MG63 (cell line): ENCODE results near the gene CDK5R1. TPM values are rescaled to one million over a fixed set of nuclear protein-coding genes. Genes with fewer than 3 reads are reported as not detected.

Source experiments
- DNase-seq: peaks from one replicate; pipeline ENCODE4 v3.0.0-alpha.2; 2020
- H3K27me3 ChIP-seq: fragments of 250-450 bp; sonication (Bioruptor Pico); 2 replicates; pipeline ENCODE4 v1.5.1; 2020; ENCODE audit warnings: mild to moderate bottlenecking, moderate library complexity
- H3K36me3 ChIP-seq: fragments of 250-450 bp; sonication (Bioruptor Pico); 2 replicates; pipeline ENCODE4 v1.5.1; 2020; ENCODE audit warnings: mild to moderate bottlenecking, moderate library complexity
- H3K4me3 ChIP-seq: fragments of 250-450 bp; sonication (Bioruptor Pico); 2 replicates; pipeline ENCODE4 v1.5.1; 2020; ENCODE audit warnings: mild to moderate bottlenecking, moderate library complexity
- H3K9me3 ChIP-seq: fragments of 250-450 bp; sonication (Bioruptor Pico); 2 replicates; pipeline ENCODE4 v1.5.1; 2020; ENCODE audit warnings: mild to moderate bottlenecking, moderate library complexity
- total RNA-seq: library from RNA; depleted of rRNA; stranded (reverse); fragments of >200 nt; shearing (Covaris generic); gene quantifications from 2 replicates; pipeline ENCODE4 v1.2.3, GENCODE V29; 2014; ENCODE audit warnings: low replicate concordance

The CDK5R1 gene
- total RNA-seq, 1 experiment from 2014 or later: 0.49 TPM

DNA sequence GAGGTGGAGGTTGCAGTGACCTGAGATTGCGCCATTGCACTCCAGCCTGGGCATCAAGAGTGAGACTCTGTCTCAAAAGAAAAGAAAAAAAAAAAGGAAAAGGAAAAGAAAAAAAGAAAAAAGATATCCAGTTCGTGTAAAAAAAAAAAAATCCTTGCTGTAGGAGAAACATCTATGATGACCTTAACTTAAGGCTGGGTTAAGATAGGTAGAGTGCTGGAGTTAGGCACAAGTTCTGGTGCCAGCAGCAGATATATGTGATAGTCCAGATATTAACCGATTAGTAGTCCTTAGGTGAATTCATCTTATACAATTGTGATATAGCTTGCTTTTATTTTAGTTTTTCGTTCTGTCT, 25.3 kb upstream of the CDK5R1 start:
- Histone ChIP-seq H3K9me3 (no peaks in the 10 kb centered on the region), H3K36me3 (peaks cover 92% of the 10 kb centered on the region), H3K27me3 (no peaks in the 10 kb centered on the region), H3K4me3 (no peak overlapping the region)
- no peak for DNase-seq

DNA sequence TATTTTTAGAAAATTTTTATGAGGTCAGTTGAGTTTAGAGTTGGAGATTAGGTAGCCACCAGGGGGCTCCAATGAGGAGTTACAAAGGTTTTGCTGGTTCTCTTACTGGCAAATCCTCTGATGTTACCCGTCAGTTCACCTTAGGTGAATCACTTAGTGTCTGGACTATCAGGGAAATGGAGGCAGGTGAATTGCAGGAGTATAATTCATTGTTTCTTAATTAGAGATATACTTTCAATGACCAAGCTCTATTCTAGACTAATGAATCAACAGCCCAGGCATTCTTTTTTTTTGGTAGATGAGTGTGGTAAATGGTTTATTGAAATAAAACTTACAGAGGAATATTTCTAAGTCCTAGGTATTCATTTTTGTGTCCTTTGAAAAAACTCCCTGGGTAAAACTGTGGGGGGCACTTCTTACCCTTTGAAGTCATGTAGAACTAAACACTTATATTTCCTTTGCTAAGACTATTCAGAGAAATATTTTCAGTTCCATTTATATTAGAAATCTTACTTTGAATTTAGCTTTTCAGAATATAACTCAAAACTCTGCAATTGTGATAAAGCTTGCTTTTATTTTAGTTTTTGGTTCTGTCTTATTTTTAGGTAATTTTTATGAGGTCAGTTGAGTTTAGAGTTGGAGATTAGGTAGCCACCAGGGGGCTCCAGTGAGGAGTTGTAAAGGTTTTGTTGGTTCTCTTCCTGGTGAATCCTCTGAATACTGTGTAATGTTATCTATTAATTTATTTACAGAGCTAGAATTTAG, 24.8 kb upstream of the CDK5R1 start:
- Histone ChIP-seq H3K36me3 (peaks cover 92% of the 10 kb centered on the region), H3K9me3 (no peaks in the 10 kb centered on the region), H3K27me3 (no peaks in the 10 kb centered on the region), H3K4me3 (no peak overlapping the region)
- peak; percentile 28 for DNase-seq

DNA sequence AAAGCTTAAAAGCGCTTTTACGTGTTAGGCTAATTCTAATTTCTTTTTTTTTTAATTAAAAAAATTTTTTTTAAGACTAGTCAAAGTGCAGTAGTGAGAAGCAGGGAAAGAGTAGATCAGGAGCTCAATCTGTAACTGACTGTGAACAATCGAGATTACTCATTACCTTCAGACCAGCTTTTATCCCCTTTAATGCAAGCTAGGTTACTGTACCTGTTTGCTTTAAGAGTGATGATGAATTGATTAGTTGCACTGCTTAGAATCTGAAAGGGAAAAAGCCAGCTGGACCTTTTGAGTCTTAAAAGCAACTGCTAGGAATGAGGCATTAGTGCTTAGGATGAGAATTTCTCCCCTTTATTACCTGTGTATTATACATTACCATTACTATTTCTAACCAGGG, 23.5 kb upstream of the CDK5R1 start:
- no peak overlapping the region for H3K4me3 ChIP-seq
- H3K9me3 ChIP-seq: no peaks in the 10 kb centered on the region
- H3K36me3 ChIP-seq: peaks cover 90% of the 10 kb centered on the region

DNA sequence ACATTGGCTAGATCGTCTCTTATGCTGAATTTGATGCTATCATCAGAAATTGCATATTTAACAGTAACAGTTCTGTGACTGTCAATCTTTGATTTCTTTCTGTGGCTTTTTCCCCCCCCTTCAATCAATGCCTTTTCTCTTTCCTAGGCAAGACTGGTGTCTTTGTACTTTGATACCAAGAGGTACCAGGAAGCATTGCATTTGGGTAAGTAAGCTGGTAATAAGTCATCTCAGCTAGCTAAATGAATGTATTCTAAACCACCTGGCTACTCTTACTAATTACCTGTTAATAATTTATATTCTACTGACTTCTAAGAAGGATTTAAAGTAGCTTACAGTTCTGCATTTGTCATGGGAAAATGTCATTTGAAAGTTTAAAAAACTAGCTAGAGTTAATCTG, 22.4 kb upstream of the CDK5R1 start:
- no peak overlapping the region for H3K4me3 ChIP-seq
- DNase-seq: no peak
- no peaks in the 10 kb centered on the region for H3K27me3 ChIP-seq
- peaks cover 94% of the 10 kb centered on the region for H3K36me3 ChIP-seq
- H3K9me3 ChIP-seq: no peaks in the 10 kb centered on the region

More for the DNA sequence above, 23.5 kb upstream of the CDK5R1 start:
- H3K27me3 ChIP-seq: no peaks in the 10 kb centered on the region
- DNase-seq: no peak

DNA sequence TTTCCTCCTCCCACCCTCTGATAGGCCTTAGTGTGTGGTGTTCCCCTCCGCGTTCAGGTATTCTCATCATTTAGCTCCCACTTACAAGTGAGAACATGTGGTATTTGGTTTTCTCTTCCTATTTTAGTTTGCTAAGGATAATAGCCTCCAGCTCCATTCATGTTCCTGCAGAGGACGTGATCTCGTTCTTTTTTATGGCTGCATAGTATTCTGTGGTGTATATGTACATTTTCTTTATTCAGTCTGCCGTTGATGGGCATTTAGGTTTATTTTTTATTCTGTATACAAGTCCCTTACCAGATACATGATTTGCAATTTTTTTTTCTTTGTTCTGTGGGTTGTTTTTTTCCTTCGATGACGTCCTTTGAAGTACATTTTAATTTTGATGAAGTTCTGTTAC, 18.8 kb upstream of the CDK5R1 start:
- H3K4me3 ChIP-seq: no peak overlapping the region
- H3K9me3 ChIP-seq: no peaks in the 10 kb centered on the region
- peaks cover 93% of the 10 kb centered on the region for H3K36me3 ChIP-seq
- no peak for DNase-seq
- H3K27me3 ChIP-seq: no peaks in the 10 kb centered on the region

DNA sequence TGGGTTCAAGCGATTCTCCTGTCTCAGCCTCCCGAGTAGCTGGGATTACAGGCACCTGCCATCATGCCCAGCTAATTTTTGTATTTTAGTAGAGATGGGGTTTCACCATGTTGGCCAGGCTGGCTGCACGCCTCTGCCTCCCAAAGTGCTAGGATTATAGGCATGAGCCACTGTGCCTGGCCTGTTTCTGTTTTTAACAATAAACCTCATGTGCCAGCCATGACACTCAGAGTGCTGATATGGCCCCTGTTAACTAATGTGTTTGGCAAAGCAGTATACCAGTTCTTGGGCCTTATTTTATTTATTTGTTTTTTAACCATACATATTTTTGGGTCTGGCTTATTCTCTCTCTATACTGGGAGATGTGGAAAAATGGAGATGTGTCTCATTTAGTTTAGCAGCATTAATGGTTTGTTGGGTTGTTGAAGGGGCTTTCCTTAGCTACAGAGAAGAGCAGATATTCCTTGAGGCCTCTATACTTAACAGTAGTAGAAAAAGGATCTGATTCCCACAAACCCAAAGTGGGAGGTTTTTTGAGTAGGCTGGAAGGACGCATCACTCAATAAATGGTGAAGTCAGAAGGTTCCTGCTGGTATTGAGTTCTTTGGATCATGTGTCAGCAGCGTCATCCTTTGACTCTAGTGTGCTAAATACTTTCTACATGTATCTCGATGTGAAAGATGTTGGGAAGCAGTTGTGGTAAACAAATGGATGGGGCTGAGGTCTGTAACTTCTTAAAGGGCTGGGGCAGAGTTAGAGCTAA, 16.2 kb upstream of the CDK5R1 start:
- peaks cover 94% of the 10 kb centered on the region for H3K36me3 ChIP-seq
- DNase-seq: no peak
- no peaks in the 10 kb centered on the region for H3K27me3 ChIP-seq
- H3K4me3 ChIP-seq: no peak overlapping the region
- H3K9me3 ChIP-seq: no peaks in the 10 kb centered on the region

DNA sequence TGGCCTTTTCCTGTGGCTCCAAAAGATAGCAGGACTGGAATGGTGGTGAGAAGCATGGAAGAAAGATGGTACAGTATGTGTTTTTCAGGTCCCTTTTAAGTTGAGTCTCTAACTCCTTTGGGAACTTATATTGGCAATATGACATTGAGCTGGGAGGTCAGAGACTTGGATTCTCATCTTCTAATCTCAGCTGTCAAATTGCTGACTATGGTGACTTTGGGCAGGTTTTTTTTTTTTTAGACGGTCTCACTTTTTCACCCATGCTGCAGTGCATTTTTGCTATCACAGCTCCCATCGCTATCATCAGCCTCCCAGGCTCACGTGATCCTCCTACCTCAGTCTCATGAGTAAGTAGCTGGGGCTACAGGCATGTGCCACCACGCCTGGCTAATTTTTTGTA, 15.1 kb upstream of the CDK5R1 start:
- H3K27me3 ChIP-seq: no peaks in the 10 kb centered on the region
- H3K4me3 ChIP-seq: no peak overlapping the region
- no peaks in the 10 kb centered on the region for H3K9me3 ChIP-seq
- H3K36me3 ChIP-seq: peaks cover 94% of the 10 kb centered on the region
- no peak for DNase-seq

DNA sequence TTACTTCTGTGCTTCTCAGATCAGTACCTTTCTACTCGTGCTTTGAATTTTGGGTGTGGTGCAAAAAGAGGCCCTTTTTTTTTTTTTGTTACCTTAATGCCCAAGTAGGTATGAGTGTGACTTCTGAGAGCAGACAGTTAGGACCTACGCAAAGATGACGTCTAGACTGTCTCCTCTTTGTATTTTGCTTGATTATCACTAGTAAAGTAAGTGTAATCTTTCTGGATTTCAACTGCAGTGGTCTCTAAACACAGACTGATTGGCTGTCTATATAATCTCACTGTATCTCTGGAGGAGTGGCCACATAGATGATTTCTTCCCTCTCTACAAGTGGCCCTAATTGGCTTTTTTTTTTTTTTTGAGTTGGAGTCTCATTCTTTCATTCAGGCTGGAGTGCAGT, 11.5 kb upstream of the CDK5R1 start:
- no peak overlapping the region for H3K4me3 ChIP-seq
- H3K27me3 ChIP-seq: no peaks in the 10 kb centered on the region
- peaks cover 97% of the 10 kb centered on the region for H3K36me3 ChIP-seq
- no peak for DNase-seq
- no peaks in the 10 kb centered on the region for H3K9me3 ChIP-seq

DNA sequence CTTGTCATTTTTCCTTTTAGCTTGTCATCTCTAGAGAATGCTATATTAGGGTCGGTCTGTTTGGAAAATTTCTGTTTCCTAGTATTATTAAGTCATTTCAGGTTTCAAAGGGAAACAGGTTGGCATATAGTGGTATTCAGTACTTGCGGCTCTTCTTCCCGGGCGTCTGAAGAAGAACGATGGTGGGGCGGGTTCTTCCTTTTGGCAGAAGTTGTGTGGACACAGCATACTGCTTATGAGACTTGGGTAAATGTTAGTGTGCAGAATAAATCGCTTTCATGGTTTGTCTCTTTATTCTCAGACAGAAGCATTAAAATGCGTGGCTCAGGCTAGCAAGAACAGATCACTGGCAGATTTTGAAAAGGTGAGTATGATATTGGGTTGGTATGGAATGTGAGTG, 9.6 kb upstream of the CDK5R1 start:
- Histone ChIP-seq H3K27me3 (no peaks in the 10 kb centered on the region), H3K4me3 (no peak overlapping the region), H3K36me3 (peaks cover 95% of the 10 kb centered on the region), H3K9me3 (no peaks in the 10 kb centered on the region)
- no peak for DNase-seq

DNA sequence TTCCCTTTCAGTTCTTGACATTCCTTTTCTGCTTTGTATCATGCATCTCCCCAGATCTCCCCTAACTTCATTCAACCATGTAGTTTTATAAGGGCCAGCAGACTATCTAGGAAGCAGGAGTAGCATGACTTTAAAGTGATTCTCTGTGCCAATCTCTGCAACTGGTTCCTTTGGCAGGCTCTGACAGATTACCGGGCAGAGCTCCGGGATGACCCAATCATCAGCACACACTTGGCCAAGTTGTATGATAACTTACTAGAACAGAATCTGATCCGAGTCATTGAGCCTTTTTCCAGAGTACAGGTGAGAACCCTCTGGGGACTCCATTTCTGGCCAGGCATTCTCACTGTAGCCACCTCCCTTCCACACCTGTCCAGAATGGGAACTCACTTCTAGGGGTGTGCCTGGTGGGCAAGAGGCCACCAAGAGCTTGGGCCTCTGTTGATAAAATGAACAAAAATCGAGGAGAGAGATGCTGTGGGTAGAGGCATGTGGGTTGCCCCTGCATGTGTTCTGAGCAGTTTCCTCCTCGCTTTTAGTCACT, 7.6 kb upstream of the CDK5R1 start:
- Histone ChIP-seq H3K27me3 (no peaks in the 10 kb centered on the region), H3K4me3 (no peak overlapping the region), H3K36me3 (peaks cover 97% of the 10 kb centered on the region), H3K9me3 (no peaks in the 10 kb centered on the region)
- DNase-seq: no peak

DNA sequence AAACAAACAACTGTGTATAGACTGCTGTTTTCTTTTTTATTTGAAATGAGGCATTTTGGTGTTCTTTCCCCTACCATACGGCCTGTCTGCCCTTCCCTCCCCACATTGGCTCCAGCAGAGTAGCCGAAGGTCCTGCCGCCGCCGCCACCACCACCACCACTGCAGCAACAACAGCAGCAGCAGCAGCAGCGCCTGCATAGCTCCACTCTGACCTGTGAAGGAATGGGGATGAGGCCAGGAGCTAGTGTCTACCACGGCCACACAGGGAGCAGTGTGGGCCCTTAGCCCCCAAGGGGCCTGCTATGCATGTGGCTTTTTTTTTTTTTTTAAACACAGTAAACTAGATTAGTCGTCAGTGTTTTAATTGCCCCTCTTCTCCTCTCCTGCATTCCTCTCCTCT, 5.6 kb upstream of the CDK5R1 start:
- H3K27me3 ChIP-seq: no peaks in the 10 kb centered on the region
- DNase-seq: no peak
- no peak overlapping the region for H3K4me3 ChIP-seq
- H3K36me3 ChIP-seq: peaks cover 78% of the 10 kb centered on the region
- no peaks in the 10 kb centered on the region for H3K9me3 ChIP-seq

DNA sequence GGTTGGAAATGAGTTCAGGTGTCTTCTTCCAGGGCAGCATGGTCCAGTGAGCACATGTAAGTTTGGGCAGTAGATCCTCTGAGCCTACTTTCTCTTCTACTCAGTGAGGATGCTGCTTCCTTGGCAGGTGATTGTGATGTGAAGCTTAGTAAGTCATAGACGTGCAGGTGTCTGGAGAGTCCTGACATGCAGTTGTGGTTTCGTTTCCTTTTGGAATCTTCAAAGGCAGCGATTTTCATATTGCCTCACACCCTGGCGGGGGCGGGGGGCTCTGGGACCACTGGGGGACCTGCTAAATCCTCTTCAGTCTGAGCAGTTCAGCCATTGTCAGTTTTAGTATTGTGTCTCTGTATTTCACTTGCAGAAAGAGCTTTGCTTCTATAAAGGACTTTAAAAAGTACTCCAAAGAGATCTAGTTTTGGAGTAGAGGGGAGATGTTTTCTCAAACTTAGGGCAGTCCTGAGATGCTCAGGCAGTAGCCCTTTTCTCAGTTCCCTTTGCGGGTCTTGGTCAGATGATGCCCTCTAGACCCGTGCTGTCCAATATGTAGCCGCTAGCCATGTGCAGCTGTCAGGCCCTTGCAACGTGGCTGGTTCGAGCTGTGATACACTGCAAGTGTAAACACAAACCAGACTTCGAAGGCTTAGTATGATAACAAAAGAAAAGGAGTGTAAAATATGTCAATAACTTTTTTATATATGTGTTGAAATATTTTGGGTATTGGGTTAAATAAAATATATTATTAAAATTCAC, 4.0 kb upstream of the CDK5R1 start:
- Histone ChIP-seq H3K36me3 (peaks cover 62% of the 10 kb centered on the region), H3K27me3 (no peaks in the 10 kb centered on the region), H3K4me3 (no peak overlapping the region), H3K9me3 (no peaks in the 10 kb centered on the region)
- DNase-seq: no peak

DNA sequence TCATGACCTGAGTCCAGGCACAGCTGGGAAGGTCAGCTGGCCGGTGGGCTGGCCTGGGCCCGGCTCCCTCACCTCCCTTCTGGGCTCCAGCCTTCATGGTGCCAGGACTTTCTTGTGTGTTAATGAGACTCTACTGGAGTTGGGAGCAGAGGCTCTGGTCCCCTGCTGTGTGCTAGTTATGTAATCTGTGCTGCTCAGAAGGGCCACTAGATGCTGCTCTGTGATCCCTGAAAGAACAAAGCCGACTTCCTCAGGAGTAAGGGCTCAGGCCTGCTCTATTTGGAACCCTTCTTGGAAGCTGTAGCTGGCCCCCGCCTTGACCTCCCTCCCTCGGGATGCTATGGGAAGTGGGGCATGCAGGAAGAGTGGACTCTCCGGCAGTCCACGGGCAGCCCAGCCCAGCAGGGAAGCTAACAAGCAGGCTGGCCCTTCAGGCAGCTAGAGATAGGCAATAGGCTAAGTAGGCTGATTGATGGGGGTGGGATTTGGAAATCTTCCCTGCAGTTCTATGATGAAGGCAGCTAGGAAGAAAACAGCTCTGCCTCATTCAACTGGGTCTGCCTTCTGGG, 3.3 kb upstream of the CDK5R1 start:
- Histone ChIP-seq H3K36me3 (peaks cover 62% of the 10 kb centered on the region), H3K9me3 (no peaks in the 10 kb centered on the region), H3K4me3 (no peak overlapping the region), H3K27me3 (no peaks in the 10 kb centered on the region)
- DNase-seq: peak; percentile 54

DNA sequence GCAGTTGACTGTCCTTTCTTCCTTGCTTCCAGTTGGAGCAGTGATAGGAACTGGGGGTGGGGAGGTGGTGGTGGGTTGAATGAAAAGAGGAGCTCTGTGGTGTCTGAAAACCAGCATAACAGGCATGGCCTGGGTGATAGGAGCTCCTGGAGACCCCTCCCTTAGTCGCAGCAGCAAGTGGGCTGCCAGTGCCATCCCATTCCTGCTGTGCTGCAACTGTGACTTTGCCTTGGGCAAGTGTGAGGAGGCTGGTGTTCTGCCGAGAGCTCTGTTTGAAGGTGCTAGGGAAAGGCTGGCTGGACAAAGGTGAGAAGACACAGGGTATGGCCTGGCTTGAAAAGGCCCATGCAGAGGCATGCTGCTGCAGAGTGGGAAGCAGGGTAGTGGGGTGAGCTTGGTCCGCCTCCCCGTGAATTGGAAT, 2.7 kb upstream of the CDK5R1 start:
- no peak overlapping the region for H3K4me3 ChIP-seq
- peaks cover 60% of the 10 kb centered on the region for H3K36me3 ChIP-seq
- H3K27me3 ChIP-seq: no peaks in the 10 kb centered on the region
- DNase-seq: no peak
- no peaks in the 10 kb centered on the region for H3K9me3 ChIP-seq

DNA sequence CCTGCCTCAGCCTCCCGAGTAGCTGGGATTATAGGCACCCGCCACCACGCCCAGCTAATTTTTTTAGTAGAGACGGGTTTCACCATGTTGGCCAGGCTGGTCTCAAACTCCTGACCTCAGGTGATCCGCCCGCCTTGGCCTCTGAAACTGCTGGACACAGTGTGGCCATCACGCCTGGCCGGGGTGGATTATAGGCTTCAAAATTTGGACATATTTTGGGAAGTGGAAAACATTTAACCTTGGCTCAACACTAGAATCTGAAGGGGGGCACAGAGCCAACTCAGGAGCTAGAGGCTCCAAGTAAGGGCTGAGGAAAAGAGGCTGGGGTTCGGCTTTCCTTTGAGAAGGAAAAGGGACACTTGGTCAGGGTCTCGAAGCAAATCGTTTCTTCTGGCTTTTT, 2.2 kb upstream of the CDK5R1 start:
- no peak for DNase-seq
- no peaks in the 10 kb centered on the region for H3K9me3 ChIP-seq
- no peaks in the 10 kb centered on the region for H3K27me3 ChIP-seq
- no peak overlapping the region for H3K4me3 ChIP-seq
- peaks cover 57% of the 10 kb centered on the region for H3K36me3 ChIP-seq

DNA sequence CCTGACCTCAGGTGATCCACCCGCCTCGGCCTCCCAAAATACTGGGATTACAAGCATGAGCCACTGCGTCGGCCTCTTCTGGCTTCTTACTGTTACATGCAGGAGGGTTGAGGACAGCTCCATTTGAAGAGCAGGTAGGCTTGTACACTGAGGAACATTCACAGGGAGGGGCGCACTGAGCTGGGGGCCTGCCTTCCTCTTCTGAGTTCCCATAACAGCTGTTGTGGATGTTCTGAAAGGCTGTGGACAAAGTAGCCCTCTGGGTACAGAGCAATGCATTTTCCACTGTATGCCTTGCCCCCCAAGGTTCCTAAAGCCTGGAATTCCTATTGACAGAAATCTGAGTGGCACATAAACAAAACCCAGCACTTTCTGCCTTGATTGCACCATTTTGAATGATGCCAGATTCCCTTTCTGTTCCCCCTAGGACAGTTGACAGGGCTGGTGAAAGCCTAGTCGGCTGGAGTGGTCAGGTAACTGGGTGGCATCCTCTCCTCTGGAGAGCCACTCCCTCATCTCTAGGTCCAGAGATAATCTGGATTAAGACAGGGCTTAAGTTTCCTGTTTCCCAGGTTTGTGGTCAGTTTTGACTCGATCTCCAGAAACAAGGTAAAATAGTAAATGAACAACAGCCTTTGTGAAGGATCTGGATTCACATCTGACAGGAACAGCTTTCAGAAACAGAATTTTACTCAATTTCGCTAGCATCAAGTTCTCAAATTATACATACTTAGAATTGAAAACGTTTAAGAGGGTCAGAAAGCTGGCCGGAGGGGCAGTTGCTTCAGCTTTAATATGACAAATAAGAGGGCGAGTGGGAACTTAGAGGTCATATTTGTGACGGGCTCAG, 1.3 kb upstream of the CDK5R1 start:
- DNase-seq: no peak
- Histone ChIP-seq H3K27me3 (no peaks in the 10 kb centered on the region), H3K9me3 (no peaks in the 10 kb centered on the region), H3K4me3 (peak overlapping the region; percentile 30; the same call in 1 of the 2 replicates), H3K36me3 (peaks cover 49% of the 10 kb centered on the region)
